IMR-90 (cell line): ENCODE data around the gene ASXL1. TPM values are rescaled to one million over a fixed set of nuclear protein-coding genes. Genes with fewer than 3 reads are reported as not detected.

Experiments
- ATAC-seq: fragments of 200-7000 bp; cut with Tn5 transposase; 2 replicates; pipeline ENCODE4 v1.9.1; 2020; ENCODE audit warnings: low read depth, mild to moderate bottlenecking, moderate library complexity
- BruUV-seq: library from RNA; stranded (reverse); fragments of 400-500 nt; replicated peaks from 2 replicates; lab custom pipeline; 2021; lab: Mats Ljungman, UMichigan
- CTCF ChIA-PET: fragments of 300-600 bp; formaldehyde crosslinking; extraction: SDS; loops from one replicate; lab custom pipeline; 2021; ENCODE audit warnings: antibody characterized with exemption; lab: Yijun Ruan, JAX
- POLR2A ChIA-PET: fragments of 300-600 bp; sonication (Branson Sonifier 250); formaldehyde crosslinking; loops from one replicate; lab custom pipeline; 2022; ENCODE audit warnings: antibody characterized with exemption; ENCODE audit not compliant: unreplicated experiment; lab: Charles Lee
- DNase-seq: peaks from one replicate; pipeline ENCODE4 v3.0.0; 2013
- H2AFZ ChIP-seq: replicated peaks from 2 replicates; pipeline ENCODE3; 2013; ENCODE audit warnings: low read length, mild to moderate bottlenecking; ENCODE audit not compliant: poor library complexity
- H2AK5ac ChIP-seq: 2 replicates; pipeline ENCODE4 v1.6.1; 2013; ENCODE audit warnings: low read depth, low read length, inconsistent platforms
- H2AK9ac ChIP-seq: replicated peaks from 2 replicates; pipeline ENCODE3; 2013; ENCODE audit warnings: mild to moderate bottlenecking, low read depth, low read length, moderate library complexity; ENCODE audit not compliant: poor library complexity
- H2BK120ac ChIP-seq: 2 replicates; pipeline ENCODE4 v1.6.1; 2013; ENCODE audit warnings: low read depth, low read length, inconsistent platforms
- H2BK15ac ChIP-seq: 3 replicates; pipeline ENCODE4 v1.6.1; 2013; ENCODE audit warnings: low read depth, low read length, inconsistent platforms
- H2BK20ac ChIP-seq: 2 replicates; pipeline ENCODE4 v1.6.1; 2013; ENCODE audit warnings: low read depth, mild to moderate bottlenecking, inconsistent platforms, low read length, moderate library complexity
- H2BK5ac ChIP-seq: 2 replicates; pipeline ENCODE4 v1.6.1; 2013; ENCODE audit warnings: mild to moderate bottlenecking, low read depth, low read length, inconsistent platforms; ENCODE audit not compliant: poor library complexity, severe bottlenecking
- H3K14ac ChIP-seq: replicated peaks from 2 replicates; pipeline ENCODE4 v1.6.1; 2013; ENCODE audit warnings: low read depth, low read length, inconsistent platforms
- H3K18ac ChIP-seq: 2 replicates; pipeline ENCODE4 v1.6.1; 2013; ENCODE audit warnings: low read depth, low read length, control low read depth
- H3K23ac ChIP-seq: 2 replicates; pipeline ENCODE4 v1.6.1; 2013; ENCODE audit warnings: low read depth, low read length, inconsistent platforms
- H3K27ac ChIP-seq: 2 replicates; pipeline ENCODE4 v1.5.1; 2013; ENCODE audit warnings: mild to moderate bottlenecking, control low read depth, low read length; ENCODE audit not compliant: insufficient read depth
- H3K27me3 ChIP-seq: 2 replicates; pipeline ENCODE4 v1.6.1; 2013; ENCODE audit warnings: low read length; ENCODE audit not compliant: control insufficient read depth, insufficient read depth
- H3K36me3 ChIP-seq: 2 replicates; pipeline ENCODE4 v1.6.1; 2013; ENCODE audit warnings: low read length, mixed read lengths; ENCODE audit not compliant: control insufficient read depth, insufficient read depth
- H3K4ac ChIP-seq: 2 replicates; pipeline ENCODE4 v1.6.1; 2013; ENCODE audit warnings: low read depth, low read length, inconsistent platforms
- H3K4me1 ChIP-seq: 2 replicates; pipeline ENCODE4 v1.6.1; 2013; ENCODE audit warnings: low read length, mixed read lengths; ENCODE audit not compliant: control insufficient read depth, insufficient read depth
- H3K4me2 ChIP-seq: 2 replicates; pipeline ENCODE4 v1.6.1; 2013; ENCODE audit warnings: low read depth, mild to moderate bottlenecking, control low read depth, low read length, moderate library complexity
- H3K4me3 ChIP-seq: 2 replicates; pipeline ENCODE4 v1.5.1; 2013; ENCODE audit warnings: low read depth, mild to moderate bottlenecking, control low read depth, low read length, moderate library complexity; ENCODE audit not compliant: insufficient read depth
- H3K56ac ChIP-seq: 2 replicates; pipeline ENCODE4 v1.6.1; 2013; ENCODE audit warnings: low read length, inconsistent platforms; ENCODE audit not compliant: insufficient read depth; ENCODE audit errors: extremely low read depth
- H3K79me1 ChIP-seq, 2 experiments: 2 replicates each; pipeline ENCODE4 v1.6.1; 2013; ENCODE audit warnings: low read length in 2 of 2, inconsistent platforms in 1 of 2, low read depth in 1 of 2
- H3K9ac ChIP-seq: 2 replicates; pipeline ENCODE4 v1.6.1; 2013; ENCODE audit warnings: low read depth, low read length, control low read depth
- H3K9me1 ChIP-seq: 2 replicates; pipeline ENCODE4 v1.6.1; 2013; ENCODE audit warnings: low read length, inconsistent platforms; ENCODE audit not compliant: insufficient read depth
- H3K9me3 ChIP-seq: 2 replicates; pipeline ENCODE4 v1.6.1; 2013; ENCODE audit warnings: low read length; ENCODE audit not compliant: control insufficient read depth, insufficient read depth
- H4K20me1 ChIP-seq: 2 replicates; pipeline ENCODE4 v1.6.1; 2013; ENCODE audit warnings: low read length, inconsistent platforms; ENCODE audit not compliant: insufficient read depth
- H4K5ac ChIP-seq: 2 replicates; pipeline ENCODE4 v1.6.1; 2013; ENCODE audit warnings: mild to moderate bottlenecking, low read depth, low read length, control low read depth
- H4K8ac ChIP-seq, 2 experiments: 2 replicates each; pipeline ENCODE4 v1.6.1; 2013; ENCODE audit warnings: low read depth in 2 of 2, low read length in 2 of 2, control low read depth in 1 of 2, inconsistent platforms in 1 of 2
- H4K91ac ChIP-seq: 2 replicates; pipeline ENCODE4 v1.6.1; 2013; ENCODE audit warnings: low read depth, low read length, inconsistent platforms; ENCODE audit not compliant: insufficient read depth
- CEBPB ChIP-seq: IDR thresholded peaks from 2 replicates; pipeline ENCODE4 v1.6.1; 2012; ENCODE audit warnings: low read depth, low read length, improper control_type of control experiment
- CHD1 ChIP-seq: IDR thresholded peaks from 2 replicates; pipeline ENCODE4 v1.6.1; 2012; ENCODE audit warnings: low read depth, low read length, improper control_type of control experiment
- FOS ChIP-seq: fragments of 150-350 bp; IDR thresholded peaks from 2 replicates; pipeline ENCODE4 v1.6.1; 2016; ENCODE audit warnings: low read depth, low read length
- MAZ ChIP-seq: IDR thresholded peaks from 2 replicates; pipeline ENCODE4 v1.6.1; 2012; ENCODE audit warnings: low read depth, mild to moderate bottlenecking, low read length, improper control_type of control experiment, moderate library complexity, borderline replicate concordance
- MXI1 ChIP-seq: IDR thresholded peaks from 2 replicates; pipeline ENCODE4 v1.6.1; 2012; ENCODE audit warnings: low read depth, mild to moderate bottlenecking, low read length, moderate library complexity, borderline replicate concordance
- RAD21 ChIP-seq: IDR thresholded peaks from 2 replicates; pipeline ENCODE4 v1.6.1; 2012; ENCODE audit warnings: low read length, improper control_type of control experiment
- RCOR1 ChIP-seq: IDR thresholded peaks from 2 replicates; pipeline ENCODE4 v1.6.1; 2012; ENCODE audit warnings: mild to moderate bottlenecking, low read length, improper control_type of control experiment; ENCODE audit not compliant: insufficient replicate concordance
- RFX5 ChIP-seq: IDR thresholded peaks from 2 replicates; pipeline ENCODE4 v1.8.0; 2012; ENCODE audit warnings: low read depth, mild to moderate bottlenecking, low read length, moderate library complexity
- USF2 ChIP-seq: fragments of 150-350 bp; IDR thresholded peaks from 2 replicates; pipeline ENCODE4 v1.6.1; 2017; ENCODE audit warnings: mild to moderate bottlenecking, antibody characterized with exemption, low read length, low read depth
- WGBS, 2 experiments: methylation state at CpG; one replicate each; pipeline versions ENCODE4 v1.1.5 to v1.1.7; 2013; ENCODE audit warnings: missing lambda C conversion rate in 2 of 2; ENCODE audit not compliant: insufficient read length in 1 of 2; ENCODE audit errors: extremely low coverage in 2 of 2; 5-methylcytosine and 5-hydroxymethylcytosine counted together
- dilution Hi-C: fragments of 300-500 bp; cut with HindIII; formaldehyde crosslinking; loops from one replicate; pipeline ENCODE4 v1.14.3; 2018; ENCODE audit warnings: low sequenced_read_pairs; ENCODE audit not compliant: unreplicated experiment
- in situ Hi-C: fragments of 300-500 bp; cut with MboI; formaldehyde crosslinking; loops from 3 replicates; pipeline ENCODE4 v1.14.3; 2019; ENCODE audit warnings: low sequenced_read_pairs, inconsistent platforms, mixed read lengths
- intact Hi-C: fragments of 100-400 bp; cut with micrococcal nuclease; formaldehyde crosslinking; loops from 2 replicates; pipeline ENCODE4 v1.10.0; 2022
- polyA plus RNA-seq, 3 experiments: library from polyadenylated mRNA; depleted of rRNA; stranded (reverse); fragments of >200 nt; gene quantifications; 2 replicates each; pipeline ENCODE4 v1.2.3, GENCODE V29; 2012; ENCODE audit warnings: low replicate concordance in 1 of 3
- total RNA-seq: library from RNA; depleted of rRNA; stranded (reverse); fragments of >200 nt; gene quantifications from 2 replicates; pipeline ENCODE4 v1.2.3, GENCODE V29; 2012

ASXL1 gene
- total and polyA plus RNA-seq, 2 of the 4 experiments (the other 2 are of a cell fraction), result 29.9 to 37.1 TPM

- ATAC-seq (no peak), DNase-seq (no peak)
- Histone ChIP-seq H4K8ac (no peak overlapping the region; a peak in 1 of 4 replicates), H2AFZ (no peak overlapping the region), H2BK5ac (no peak overlapping the region), H3K14ac (no peak overlapping the region; the same call in 1 of the 2 replicates), H3K9me1 (peaks cover 31% of the 10 kb centered on the region), H3K27ac (no peak overlapping the region), H3K79me1 (peaks cover 13 to 95% of the 10 kb centered on the region in 2 experiments), H2BK120ac (no peak overlapping the region; the same call in 1 of the 2 replicates), H2AK9ac (no peak overlapping the region), H3K4me1 (peaks cover 38% of the 10 kb centered on the region), H4K5ac (no peak overlapping the region), H4K91ac (no peak overlapping the region), H2AK5ac (0 out of 2 replicates have a peak overlapping the region, but pooled peaks have one; percentile 51), H3K36me3 (peaks cover 9% of the 10 kb centered on the region; the same call in 1 of the 2 replicates), H3K56ac (no peak overlapping the region), H3K9me3 (no peaks in the 10 kb centered on the region), H3K4me2 (no peak overlapping the region), H4K20me1 (peaks cover 4% of the 10 kb centered on the region), H3K23ac (peak overlapping the region; percentile 42; the same call in 1 of the 2 replicates), H3K4ac (no peak overlapping the region), H3K27me3 (no peaks in the 10 kb centered on the region), H3K4me3 (no peak overlapping the region), H3K9ac (no peak overlapping the region), H2BK15ac (no peak overlapping the region), H3K18ac (no peak overlapping the region), H2BK20ac (no peak overlapping the region)
- BruUV-seq, result no TSS peak
- ChIA-PET POLR2A (no interaction called here), CTCF (no interaction called here)
- intact Hi-C loops, result no loop called here
- TF ChIP-seq RFX5 (no peak), CEBPB (no peak), RAD21 (no peak), MXI1 (no peak), MAZ (no peak), FOS (no peak), USF2 (no peak), RCOR1 (no peak), CHD1 (no peak)
- in situ Hi-C loops, result no loop called here
- dilution Hi-C loops, result no loop called here
- WGBS, 2 experiments, result 97% methylated on average over 5 of the region's 7 CpGs; no CpG with 5 or more reads in 1 of the 2 experiments
Observed at GRCh38 chr20:32468860-32469259, 110.7 kb downstream of the ASXL1 start.
